ENCODE data around the gene SLC28A1.
"Not testable (repeated sequence)": the region's sequence is repeated elsewhere in the genome, so short reads cannot be mapped to it uniquely, and the experiment has no call there.

SLC28A1 gene

DNA sequence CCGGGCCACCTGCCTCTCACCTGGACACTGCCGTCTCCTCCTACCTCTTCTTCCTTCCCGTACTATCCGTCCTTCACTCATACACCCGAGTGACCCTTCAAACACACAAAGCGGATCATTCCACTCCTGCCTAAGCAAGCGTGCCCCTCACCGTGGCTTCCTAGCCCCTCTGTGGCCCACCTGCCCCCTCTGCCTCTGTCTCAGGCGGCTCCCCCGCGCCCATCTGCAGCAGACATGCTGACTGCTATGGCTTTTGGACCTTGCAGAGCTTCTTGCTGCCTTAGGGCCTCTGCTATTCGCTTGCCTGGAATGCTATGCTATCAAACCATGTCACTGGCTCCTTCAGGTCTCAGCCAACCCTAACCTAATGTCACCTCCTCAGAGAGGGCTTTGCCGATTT, 38.1 kb downstream of the SLC28A1 start:
- Mint-ChIP-seq H3K9me3 (no peaks in the 10 kb centered on the region), H3K27me3 (no peaks in the 10 kb centered on the region), H3K36me3 (ENCODE audit: low read depth) (no peaks in the 10 kb centered on the region), H3K4me3 (no peak overlapping the region), H3K27ac (no peak overlapping the region), H3K4me1 (ENCODE audit: low read depth) (no peaks in the 10 kb centered on the region)
- no peak for DNase-seq

DNA sequence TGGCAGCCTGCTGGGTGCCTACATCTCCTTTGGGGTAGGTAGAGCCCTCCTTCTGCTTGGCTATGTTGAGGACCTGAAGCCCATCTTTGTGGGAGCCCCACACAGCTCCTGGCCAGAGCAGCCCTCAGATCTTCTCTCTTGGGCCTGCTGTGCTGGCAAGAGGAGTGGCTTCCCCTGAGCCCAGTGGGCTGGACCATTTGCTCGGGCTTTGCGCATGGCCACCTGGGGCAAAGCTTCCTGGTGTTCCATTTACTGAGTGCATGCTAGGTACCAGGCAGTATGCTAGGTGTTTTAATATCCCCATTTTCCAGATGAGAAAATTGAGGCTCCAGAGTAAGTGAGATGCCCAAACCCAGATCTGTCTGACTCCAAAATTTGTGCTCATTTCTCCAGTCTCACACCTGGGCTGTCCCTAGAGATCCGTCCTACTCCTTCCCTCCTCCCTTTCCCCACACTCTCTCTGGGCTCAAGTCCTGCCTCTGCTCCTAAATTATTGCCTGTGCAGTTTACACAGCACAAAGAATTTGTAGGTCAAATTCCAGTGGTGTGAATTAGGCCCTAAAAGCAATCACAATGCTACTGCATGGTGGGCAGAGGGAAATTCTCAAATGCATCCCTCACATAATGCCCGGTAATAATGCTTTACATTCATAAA, 39.7 kb downstream of the SLC28A1 start:
- H3K4me1 Mint-ChIP-seq (ENCODE audit: low read depth), result peaks cover 5% of the 10 kb centered on the region
- H3K4me3 Mint-ChIP-seq, result no peak overlapping the region
- DNase-seq, result no peak
- H3K27me3 Mint-ChIP-seq, result no peaks in the 10 kb centered on the region
- no peaks in the 10 kb centered on the region for H3K36me3 Mint-ChIP-seq (ENCODE audit: low read depth)
- no peaks in the 10 kb centered on the region for H3K9me3 Mint-ChIP-seq
- no peak overlapping the region for H3K27ac Mint-ChIP-seq

DNA sequence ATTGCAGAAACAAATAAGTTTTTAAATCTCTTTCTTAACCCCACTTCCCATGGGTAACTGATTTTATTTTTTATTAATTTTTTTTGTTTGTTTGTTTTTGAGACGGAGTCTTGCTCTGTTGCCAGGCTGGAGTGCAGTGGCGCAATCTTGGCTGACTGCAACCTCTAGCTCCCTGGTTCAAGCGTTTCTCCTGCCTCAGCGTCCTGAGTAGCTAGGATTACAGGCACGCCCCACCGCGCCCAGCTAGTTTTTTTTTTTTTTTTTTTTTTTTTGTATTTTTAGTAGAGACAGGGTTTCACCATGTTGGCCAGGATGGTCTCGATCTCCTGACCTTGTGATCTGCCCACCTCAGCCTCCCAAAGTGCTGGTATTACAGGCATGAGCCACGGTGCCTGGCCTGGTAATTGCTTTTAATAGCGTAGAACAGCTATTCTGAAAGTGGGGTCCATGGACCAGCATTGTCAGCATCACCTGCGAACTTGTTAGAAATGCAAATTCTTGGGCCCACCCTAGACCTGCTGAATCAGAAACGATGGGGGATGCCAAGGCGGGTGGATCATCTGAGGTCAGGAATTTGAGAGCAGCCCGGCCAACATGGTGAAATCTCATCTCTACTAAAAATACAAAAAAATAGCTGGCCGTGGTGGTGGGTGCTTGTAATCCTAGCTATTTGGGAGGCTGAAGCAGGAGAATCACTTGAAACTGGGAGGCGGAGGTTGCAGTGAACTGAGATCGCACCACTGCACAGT, 40.5 kb downstream of the SLC28A1 start:
- not testable (repeated sequence) for H3K36me3 Mint-ChIP-seq (ENCODE audit: low read depth); H3K4me1 Mint-ChIP-seq (ENCODE audit: low read depth); H3K27me3 Mint-ChIP-seq; H3K9me3 Mint-ChIP-seq; H3K27ac Mint-ChIP-seq; DNase-seq; H3K4me3 Mint-ChIP-seq

DNA sequence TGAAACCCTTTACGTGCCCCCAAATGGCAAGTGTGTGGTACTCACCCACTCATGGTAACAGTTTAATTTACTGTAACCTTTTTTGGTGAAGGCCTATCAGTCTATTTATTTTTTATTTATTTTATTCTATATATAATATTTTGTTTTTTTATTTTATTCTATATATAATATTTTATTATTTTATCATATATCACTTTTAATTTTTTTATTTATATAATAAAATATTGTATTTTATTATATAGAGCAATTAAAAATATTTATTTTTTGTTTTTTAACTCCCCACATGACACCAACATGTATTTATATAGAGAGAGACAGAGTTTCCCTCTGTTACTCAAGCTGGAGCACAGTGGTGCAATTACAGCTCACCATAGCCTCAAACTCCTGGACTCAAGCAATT, 41.4 kb downstream of the SLC28A1 start:
- H3K4me1 Mint-ChIP-seq (ENCODE audit: low read depth), result peaks cover 9% of the 10 kb centered on the region
- H3K27me3 Mint-ChIP-seq, result no peaks in the 10 kb centered on the region
- H3K27ac Mint-ChIP-seq, result no peak overlapping the region
- H3K36me3 Mint-ChIP-seq (ENCODE audit: low read depth), result no peaks in the 10 kb centered on the region
- no peak overlapping the region for H3K4me3 Mint-ChIP-seq
- H3K9me3 Mint-ChIP-seq, result no peaks in the 10 kb centered on the region
- no peak for DNase-seq

DNA sequence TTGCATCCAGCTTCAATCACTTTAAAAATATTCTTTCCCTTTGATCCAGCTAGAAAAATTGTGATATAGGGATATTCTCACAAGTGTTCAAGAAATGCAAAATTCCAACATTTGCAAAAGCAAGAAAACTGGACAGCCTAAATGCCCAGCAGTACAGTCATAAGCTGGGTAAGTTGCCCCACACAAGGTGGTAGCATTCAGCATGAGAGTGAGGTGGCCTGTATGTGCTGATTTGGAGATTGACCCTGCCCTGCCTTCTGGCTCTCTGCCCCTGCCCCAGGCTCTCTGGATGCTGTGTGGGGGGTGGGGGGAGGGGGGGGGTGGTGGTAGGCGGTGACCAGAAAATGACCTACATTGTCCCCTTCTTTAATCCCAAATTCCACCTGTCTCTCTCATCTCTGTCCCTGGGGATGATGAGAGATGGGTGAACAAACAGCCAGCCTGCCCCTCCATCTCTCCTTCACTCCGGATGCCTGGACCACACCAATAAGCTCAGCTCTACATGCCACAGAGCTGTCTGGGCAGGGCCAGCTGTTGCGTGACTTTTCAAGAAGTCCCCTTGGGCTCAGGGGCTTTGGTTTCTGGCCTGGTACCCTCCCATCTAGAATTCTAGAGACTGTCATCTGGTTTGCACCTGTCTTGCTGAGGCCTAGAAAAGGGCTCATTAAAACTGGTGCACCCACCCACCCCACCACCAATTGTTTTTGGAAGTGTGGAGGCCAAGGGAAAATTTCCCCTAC, 42.2 kb downstream of the SLC28A1 start:
- no peaks in the 10 kb centered on the region for H3K27me3 Mint-ChIP-seq
- H3K4me1 Mint-ChIP-seq (ENCODE audit: low read depth), result peaks cover 9% of the 10 kb centered on the region
- no peak overlapping the region for H3K27ac Mint-ChIP-seq
- no peak overlapping the region for H3K4me3 Mint-ChIP-seq
- no peaks in the 10 kb centered on the region for H3K9me3 Mint-ChIP-seq
- no peak for DNase-seq
- no peaks in the 10 kb centered on the region for H3K36me3 Mint-ChIP-seq (ENCODE audit: low read depth)

DNA sequence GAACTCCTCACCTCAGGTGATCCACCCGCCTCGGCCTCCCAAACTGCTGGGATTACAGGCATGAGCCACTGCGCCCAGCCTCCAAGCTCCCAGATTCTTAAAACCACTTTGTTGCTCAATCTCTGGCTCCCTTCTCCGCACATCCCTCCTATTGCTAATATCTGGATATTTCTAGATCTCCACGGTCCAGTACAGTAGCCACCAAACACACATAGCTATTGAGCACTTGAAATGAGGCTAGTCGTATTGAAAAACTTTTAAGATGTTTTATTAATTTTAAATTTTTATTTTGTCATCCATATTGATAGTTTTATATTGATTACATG, 44.3 kb downstream of the SLC28A1 start:
- H3K36me3 Mint-ChIP-seq (ENCODE audit: low read depth), result no peaks in the 10 kb centered on the region
- no peaks in the 10 kb centered on the region for H3K27me3 Mint-ChIP-seq
- DNase-seq, result no peak
- H3K27ac Mint-ChIP-seq, result no peak overlapping the region
- no peak overlapping the region for H3K4me3 Mint-ChIP-seq
- H3K9me3 Mint-ChIP-seq, result no peaks in the 10 kb centered on the region
- peaks cover 9% of the 10 kb centered on the region for H3K4me1 Mint-ChIP-seq (ENCODE audit: low read depth)

DNA sequence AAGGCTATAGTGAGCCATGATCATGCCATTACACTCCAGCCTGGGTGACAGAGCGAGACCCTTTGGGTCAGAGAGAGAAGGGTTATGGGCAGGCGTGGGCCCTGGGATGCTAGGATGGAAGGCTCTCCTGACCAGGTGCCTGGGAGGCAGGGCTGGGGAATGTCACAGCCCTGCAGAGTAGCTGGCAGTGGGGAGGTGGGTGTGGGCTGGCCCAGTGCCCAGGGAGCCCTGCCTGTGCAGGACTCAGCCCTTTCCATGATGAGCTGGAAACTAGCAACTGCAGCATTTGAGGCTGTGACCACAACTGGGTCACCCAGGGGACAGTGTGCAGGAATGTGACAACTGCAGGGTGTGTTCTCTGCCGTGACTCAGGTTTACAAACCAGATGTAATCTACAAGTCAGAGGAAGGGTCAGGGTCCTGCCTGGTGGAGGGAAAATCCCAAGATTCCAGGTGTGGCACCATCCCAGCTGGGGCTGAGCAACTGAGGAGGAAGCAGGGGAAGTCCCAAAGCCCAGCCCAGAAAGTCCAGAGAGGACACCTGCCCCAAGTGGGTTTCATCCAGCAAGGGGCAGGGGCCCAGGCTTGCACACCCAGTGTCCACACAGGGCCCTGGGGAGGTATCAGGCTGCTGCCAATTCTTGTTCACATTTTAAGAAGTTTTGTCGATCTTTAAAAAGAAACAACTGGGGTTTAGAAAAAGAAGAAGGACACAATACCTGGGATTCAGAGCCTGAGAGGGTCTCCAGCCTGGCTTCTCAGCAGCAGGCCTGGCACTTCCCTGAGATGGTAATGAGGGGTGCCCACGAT, 45.5 kb downstream of the SLC28A1 start:
- no peaks in the 10 kb centered on the region for H3K9me3 Mint-ChIP-seq
- no peaks in the 10 kb centered on the region for H3K36me3 Mint-ChIP-seq (ENCODE audit: low read depth)
- H3K4me1 Mint-ChIP-seq (ENCODE audit: low read depth), result peaks cover 9% of the 10 kb centered on the region
- no peak for DNase-seq
- no peaks in the 10 kb centered on the region for H3K27me3 Mint-ChIP-seq
- H3K4me3 Mint-ChIP-seq, result no peak overlapping the region
- no peak overlapping the region for H3K27ac Mint-ChIP-seq

DNA sequence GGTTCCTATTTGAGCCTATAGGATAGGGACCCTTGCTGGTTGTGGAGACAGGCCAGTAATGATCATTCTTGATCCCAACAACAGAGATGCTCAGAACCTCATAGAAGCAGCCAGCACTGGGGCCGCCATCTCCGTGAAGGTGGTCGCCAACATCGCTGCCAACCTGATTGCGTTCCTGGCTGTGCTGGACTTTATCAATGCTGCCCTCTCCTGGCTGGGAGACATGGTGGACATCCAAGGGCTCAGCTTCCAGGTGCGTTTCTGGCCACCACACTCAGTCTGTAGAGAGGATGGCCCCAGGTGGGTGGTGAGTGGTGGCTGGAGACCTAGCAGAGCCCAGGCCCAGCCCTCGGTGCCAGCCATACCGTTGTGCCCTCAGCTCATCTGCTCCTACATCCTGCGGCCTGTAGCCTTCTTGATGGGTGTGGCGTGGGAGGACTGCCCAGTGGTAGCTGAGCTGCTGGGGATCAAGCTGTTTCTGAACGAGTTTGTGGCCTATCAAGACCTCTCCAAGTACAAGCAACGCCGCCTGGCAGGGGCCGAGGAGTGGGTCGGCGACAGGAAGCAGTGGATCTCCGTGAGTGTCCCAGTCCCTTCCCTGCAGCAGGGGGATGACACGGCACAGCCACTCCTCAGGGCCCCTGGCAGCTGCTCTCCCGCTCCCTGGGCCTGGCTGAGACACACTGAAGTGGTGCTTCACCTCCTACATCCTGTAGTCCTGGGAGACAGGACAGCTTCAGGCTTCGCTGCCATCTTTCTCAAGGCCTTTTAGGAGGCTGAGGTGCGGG, 50.7 kb downstream of the SLC28A1 start:
- Mint-ChIP-seq H3K4me1 (ENCODE audit: low read depth) (peaks cover 2% of the 10 kb centered on the region), H3K27me3 (no peaks in the 10 kb centered on the region), H3K36me3 (ENCODE audit: low read depth) (no peaks in the 10 kb centered on the region), H3K9me3 (no peaks in the 10 kb centered on the region), H3K27ac (no peak overlapping the region), H3K4me3 (no peak overlapping the region)
- no peak for DNase-seq

DNA sequence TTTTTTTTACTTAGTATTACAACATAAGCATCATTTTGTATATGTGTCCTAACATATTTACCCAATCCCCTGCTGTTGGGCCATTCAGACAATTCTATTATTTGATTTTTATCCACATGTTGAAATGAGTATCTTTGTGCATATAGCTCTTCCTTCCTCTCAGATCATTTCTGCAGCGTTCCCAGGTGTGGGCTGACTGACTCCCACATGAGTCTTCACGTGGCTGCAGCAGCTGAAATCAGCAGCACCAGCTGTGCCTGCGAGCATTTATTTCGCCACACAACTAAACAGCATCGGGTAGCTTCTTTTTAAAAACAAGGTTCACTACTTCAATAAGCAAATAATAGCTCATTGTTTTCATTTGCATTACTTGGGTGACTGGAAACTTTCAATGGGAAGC, 52.7 kb downstream of the SLC28A1 start:
- H3K4me3 Mint-ChIP-seq, result no peak overlapping the region
- DNase-seq, result no peak
- H3K9me3 Mint-ChIP-seq, result no peaks in the 10 kb centered on the region
- H3K27ac Mint-ChIP-seq, result no peak overlapping the region
- peaks cover 2% of the 10 kb centered on the region for H3K4me1 Mint-ChIP-seq (ENCODE audit: low read depth)
- H3K27me3 Mint-ChIP-seq, result no peaks in the 10 kb centered on the region
- no peaks in the 10 kb centered on the region for H3K36me3 Mint-ChIP-seq (ENCODE audit: low read depth)

DNA sequence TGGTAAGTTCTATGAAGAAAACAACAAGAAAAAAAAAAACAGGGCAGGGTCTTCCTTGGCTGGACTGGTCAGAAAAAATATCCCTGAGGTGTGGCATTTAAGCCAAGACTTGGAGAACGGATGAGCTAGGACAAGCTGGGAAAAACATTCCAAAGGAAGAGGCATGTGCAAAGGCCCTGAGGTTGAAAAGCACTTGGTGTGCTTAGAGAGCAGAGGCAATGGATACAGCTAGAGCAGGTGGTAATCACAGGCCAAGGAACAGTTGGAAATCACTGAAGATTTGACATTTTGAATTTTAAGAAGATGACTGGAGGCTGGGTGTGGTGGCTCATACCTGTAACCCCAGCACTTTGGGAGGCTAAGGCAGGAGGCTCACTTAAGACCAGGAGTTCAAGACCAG, 54.3 kb downstream of the SLC28A1 start:
- Mint-ChIP-seq H3K27me3 (no peaks in the 10 kb centered on the region), H3K4me3 (no peak overlapping the region)
- DNase-seq, result no peak

DNA sequence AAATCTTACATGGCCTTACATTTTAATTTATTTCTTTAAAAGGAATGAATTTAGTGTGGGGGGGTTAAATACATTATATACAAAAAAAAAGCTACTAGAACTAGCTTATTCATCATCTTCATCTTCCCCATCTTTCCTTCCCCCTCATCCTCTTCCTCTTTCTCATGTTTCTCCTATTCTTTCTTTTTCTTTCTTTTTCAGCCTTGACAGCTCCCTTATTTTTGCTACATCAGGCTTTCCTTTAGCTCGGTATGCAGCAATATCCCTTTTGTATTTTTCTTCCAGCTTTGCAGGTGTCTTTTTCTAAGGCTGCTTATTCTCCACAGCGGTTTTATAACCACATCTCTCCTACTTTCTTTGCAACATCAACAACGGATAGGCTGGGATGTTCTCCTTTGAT, 55.9 kb downstream of the SLC28A1 start:
- Mint-ChIP-seq H3K27me3 (no peaks in the 10 kb centered on the region), H3K9me3 (no peaks in the 10 kb centered on the region), H3K36me3 (ENCODE audit: low read depth) (no peaks in the 10 kb centered on the region), H3K27ac (no peak overlapping the region), H3K4me3 (no peak overlapping the region), H3K4me1 (ENCODE audit: low read depth) (peaks cover 2% of the 10 kb centered on the region)
- DNase-seq, result no peak

More for the DNA sequence above, 54.3 kb downstream of the SLC28A1 start:
- Mint-ChIP-seq H3K4me1 (ENCODE audit: low read depth) (peaks cover 2% of the 10 kb centered on the region), H3K36me3 (ENCODE audit: low read depth) (no peaks in the 10 kb centered on the region), H3K9me3 (no peaks in the 10 kb centered on the region), H3K27ac (no peak overlapping the region)

DNA sequence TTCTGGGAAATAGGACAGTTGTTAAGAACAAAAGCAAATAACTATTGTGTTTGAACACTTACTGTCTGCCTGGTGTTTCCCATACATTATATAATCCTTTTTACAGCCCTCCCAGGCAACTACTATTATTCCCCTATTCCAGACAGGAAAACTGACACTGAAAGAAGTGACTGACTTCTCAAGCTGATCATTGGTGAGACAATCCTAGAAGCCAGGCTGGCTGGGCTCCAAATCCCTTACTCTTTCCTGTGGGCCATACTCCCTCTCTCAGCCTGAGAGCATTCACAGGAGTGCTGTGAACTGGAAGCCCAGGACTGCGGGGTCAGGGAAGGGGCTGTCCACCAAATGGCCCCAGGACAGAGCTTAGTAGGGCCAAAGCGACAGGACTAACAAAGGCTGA, 58.0 kb downstream of the SLC28A1 start:
- no peaks in the 10 kb centered on the region for H3K9me3 Mint-ChIP-seq
- H3K4me1 Mint-ChIP-seq (ENCODE audit: low read depth), result no peaks in the 10 kb centered on the region
- H3K36me3 Mint-ChIP-seq (ENCODE audit: low read depth), result no peaks in the 10 kb centered on the region
- DNase-seq, result no peak
- H3K27ac Mint-ChIP-seq, result no peak overlapping the region
- no peaks in the 10 kb centered on the region for H3K27me3 Mint-ChIP-seq
- no peak overlapping the region for H3K4me3 Mint-ChIP-seq

DNA sequence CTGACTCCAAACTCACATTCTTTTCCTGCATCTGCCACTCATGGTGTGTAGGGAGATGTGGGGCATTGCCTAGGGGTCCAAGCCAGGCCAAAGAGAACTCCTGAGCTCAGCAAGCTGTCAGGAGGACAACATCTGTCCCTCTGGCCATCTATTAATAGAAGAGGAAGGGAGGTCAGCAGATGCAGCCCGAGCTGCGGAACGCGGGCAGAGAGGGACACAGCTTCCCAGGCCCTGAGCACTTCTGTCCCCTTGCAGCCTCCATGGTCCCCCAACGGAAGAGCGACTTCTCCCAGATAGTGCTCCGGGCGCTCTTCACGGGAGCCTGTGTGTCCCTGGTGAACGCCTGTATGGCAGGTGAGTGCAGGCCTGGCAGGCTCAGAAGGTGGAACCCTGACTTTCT, 59.8 kb downstream of the SLC28A1 start:
- no peaks in the 10 kb centered on the region for H3K9me3 Mint-ChIP-seq
- DNase-seq, result no peak
- H3K36me3 Mint-ChIP-seq (ENCODE audit: low read depth), result no peaks in the 10 kb centered on the region
- H3K4me3 Mint-ChIP-seq, result no peak overlapping the region
- no peaks in the 10 kb centered on the region for H3K4me1 Mint-ChIP-seq (ENCODE audit: low read depth)
- H3K27me3 Mint-ChIP-seq, result no peaks in the 10 kb centered on the region
- H3K27ac Mint-ChIP-seq, result no peak overlapping the region

DNA sequence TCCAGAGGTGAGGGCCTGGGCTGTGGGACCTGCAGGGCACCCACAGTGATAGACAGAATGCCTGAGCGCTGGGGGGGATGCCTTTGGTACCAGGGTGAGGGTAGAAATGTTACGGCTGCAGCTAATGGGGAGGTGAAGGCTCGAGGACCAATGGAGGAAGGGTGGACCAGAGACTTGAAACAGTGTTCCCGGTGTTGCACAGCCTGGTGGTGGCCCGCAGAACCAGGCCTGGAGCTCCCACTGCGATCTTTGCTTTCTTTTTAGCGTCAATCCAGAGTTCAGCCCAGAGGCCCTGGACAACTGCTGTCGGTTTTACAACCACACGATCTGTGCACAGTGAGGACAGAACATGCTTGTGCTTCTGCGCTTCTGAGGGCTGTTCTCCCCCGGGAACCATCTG, 60.4 kb downstream of the SLC28A1 start:
- H3K27ac Mint-ChIP-seq, result no peak overlapping the region
- no peaks in the 10 kb centered on the region for H3K4me1 Mint-ChIP-seq (ENCODE audit: low read depth)
- no peak overlapping the region for H3K4me3 Mint-ChIP-seq
- H3K9me3 Mint-ChIP-seq, result no peaks in the 10 kb centered on the region
- H3K27me3 Mint-ChIP-seq, result no peaks in the 10 kb centered on the region
- no peak for DNase-seq
- H3K36me3 Mint-ChIP-seq (ENCODE audit: low read depth), result no peaks in the 10 kb centered on the region
